ENCODE data around the gene FHIT.

Gene FHIT

DNA sequence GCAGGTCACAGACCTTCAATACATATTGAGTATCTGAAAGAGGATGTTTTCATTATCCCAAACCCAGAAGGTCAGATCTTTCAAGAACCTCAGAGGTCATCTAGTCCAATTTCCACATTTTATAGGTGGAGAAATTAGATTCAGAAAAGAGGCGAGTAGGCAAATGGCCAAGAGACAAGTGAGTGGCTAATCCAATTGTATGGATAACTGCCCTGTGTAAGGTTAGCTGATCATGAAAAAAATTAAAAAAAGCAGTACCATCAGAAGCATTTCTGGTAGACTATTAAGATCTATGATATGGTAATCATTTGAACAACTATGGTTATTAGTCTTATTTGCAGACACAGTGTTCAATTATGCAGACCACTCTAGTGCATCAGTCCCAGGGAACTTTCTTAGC, 1540.7 kb downstream of the FHIT start:
- DNase-seq (ENCODE audit: low read depth), result no peak

DNA sequence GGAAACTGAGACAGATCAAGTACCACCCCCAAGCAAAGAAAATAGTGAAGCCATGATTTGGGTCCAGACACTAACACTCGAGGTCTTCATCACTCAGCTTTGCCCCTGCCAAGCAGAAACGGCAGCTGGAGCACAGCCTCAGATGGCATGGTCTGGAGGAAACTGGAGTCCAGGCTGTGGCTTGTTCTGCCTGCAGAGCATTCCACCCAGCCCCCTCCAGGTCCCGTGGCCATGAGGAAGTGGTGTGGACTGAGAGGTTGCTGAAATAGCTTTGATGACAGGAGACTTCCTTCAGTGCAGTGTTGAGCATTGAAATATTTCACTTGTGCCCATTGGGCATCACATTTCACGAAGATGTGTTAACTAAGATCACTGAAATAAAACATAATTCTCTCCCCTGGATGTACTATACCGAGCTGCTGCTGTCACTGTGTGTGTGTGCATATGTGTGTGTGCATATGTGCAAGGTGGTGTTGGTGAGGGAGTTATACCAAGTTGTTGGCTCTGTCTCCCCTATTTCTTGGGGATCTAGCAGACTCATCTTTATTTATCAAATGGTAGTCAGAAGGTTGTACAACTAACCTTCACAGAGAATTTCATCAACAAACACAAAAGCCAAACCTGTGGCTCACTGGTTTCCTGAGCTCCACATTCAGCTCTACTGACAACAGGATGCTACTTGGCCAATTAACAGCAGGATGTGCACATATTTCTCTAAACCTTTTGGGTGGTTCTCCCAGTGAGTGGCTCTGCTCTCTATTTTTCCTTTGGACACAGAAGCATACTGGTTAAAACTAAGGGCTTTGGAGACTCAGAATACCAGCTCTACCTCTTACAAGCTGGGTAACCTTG, 1541.3 kb downstream of the FHIT start:
- DNase-seq (ENCODE audit: low read depth), result no peak

DNA sequence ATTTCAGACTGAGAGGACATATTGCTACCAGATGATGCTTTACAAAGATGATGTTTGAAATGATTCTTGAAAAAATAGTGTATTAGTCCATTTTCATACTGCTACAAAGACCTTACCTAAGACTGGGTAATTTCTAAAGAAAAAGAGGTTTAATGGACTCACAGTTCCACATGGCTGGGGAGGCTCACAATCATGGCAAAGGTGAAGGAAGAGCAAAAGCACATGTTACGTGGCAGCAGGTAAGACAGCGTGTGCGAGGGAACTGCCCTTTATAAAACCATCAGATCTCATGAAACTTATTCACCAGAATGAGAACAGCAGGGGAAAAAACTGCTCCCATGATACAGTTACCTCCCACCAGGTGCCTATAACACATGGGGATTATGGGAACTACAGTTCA, 1543.0 kb downstream of the FHIT start:
- DNase-seq (ENCODE audit: low read depth), result no peak

DNA sequence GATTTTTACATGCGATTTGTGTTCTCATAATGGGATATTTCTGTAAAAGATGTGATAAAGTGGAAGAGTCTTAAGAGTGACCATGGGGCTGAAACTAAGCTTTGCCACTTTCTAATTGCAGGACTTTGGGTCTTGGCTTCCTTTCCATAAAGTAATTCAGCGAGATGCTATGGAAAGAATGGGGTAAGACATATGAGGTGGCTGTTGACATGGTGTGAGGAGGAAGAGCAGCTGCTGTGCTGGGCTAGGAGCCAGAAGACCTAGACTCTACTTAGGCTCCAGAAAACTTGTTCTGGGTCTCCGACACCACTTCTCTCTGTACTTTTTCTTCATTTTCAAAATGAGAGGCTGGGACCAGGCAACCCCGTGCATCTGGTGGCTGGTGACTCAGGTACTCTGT, 1547.0 kb downstream of the FHIT start:
- DNase-seq (ENCODE audit: low read depth), result no peak

DNA sequence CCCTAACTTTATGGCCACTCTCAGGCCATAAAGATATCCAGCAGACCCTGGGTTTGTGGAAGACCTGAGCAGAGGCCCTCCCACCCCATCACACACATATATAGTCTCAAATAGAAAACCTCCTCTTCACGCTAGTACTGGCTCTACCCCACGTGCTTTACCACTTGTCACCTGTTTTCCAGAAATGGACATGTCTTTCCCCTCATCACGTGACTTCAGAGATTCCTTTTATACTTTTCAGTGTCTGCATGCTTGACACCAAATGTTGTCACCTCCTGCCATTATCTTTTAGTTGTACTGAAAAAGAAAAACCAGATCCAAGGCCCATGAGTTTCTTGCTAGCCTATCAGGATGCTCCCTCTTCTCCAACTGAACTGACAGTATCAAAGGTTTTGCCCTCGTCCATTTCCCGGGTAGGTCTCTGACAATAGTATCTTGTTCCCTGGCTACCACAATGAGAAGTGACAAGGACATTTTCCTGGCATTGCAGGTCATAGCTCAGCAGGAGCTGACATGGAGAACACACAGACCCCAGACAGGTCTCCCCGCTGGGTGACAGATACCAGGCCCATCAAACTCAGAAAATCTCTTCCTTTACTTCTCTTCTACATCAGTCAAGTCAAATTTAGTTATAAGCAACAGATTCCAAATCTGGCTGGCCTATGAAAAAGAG, 1551.5 kb downstream of the FHIT start:
- DNase-seq (ENCODE audit: low read depth), result no peak

Measured in amniotic epithelial cell (primary cell).